GM19193 (cell line): ENCODE data around the gene CCDC33.

Experiments used
- POLR2A ChIP-seq: IDR thresholded peaks from 4 replicates; pipeline ENCODE4 v1.6.1; 2011; ENCODE audit not compliant: insufficient read depth, insufficient read length; ENCODE audit errors: extremely low read depth

Gene CCDC33

DNA sequence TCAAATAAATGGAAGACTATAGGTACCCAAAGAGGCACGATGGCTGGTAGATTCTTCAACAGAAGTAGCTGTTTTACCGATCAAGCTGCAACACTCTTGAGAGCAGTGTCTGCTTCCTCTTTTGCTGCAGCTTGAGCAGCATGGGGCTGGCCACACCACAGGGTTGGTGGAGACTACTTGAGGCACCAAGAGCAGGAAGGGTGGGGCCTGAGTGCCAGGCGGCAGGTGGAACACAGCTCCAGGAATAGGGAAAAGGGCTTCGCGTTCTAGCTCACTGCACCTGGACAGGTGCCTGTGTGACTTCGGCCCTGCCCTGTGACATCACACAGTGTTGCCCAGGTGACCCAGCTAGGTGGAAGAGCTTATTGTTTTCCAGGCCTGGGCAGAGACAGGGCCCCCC, at the start of gene CCDC33:
Gene CCDC33 (plus strand): TSS at position 365 of the 400 bp plus-strand sequence. CDS start 394 bp downstream, outside the sequence.
- no peak for TF ChIP-seq POLR2A

DNA sequence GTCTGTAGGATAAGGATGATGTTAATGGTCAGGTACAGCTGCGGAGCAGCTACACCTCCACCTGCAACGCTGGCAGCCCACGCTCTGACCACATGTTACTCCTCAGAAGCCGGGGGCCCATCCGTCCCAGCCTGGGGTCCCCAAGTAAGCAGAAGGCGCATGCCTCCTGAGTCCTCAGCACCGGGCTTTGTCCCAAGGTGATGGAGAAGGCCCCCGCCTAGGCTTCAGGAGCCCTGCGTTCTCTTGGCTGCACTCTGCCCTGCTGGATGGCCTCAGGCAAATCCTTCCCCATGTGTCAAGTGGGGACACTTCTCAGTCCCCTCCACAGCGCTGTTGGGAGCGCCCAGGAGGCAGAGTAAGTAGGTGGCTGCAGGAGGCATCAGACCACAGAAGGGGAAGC, 47.9 kb upstream of the CCDC33 start:
- no peak for TF ChIP-seq POLR2A

DNA sequence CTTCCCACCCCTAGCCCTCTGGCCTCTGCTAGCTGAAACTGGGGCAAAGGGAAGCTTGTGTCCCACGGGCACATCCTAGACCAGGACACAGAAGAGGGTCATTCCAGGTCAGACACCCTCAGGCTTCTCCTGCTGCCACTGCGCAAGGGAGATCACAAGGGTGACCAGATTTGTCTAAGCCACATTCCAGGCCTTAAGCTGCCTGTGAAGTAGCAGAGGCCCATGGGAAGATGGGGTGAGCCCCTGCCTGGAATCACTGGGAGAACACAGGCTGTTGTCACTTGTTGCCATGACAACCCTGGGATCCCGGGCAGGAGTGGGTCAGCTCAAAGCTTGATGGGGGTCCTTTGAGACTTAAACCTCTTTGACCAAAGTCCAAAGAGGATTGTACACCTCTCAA, 44.3 kb upstream of the CCDC33 start:
- no peak for TF ChIP-seq POLR2A

DNA sequence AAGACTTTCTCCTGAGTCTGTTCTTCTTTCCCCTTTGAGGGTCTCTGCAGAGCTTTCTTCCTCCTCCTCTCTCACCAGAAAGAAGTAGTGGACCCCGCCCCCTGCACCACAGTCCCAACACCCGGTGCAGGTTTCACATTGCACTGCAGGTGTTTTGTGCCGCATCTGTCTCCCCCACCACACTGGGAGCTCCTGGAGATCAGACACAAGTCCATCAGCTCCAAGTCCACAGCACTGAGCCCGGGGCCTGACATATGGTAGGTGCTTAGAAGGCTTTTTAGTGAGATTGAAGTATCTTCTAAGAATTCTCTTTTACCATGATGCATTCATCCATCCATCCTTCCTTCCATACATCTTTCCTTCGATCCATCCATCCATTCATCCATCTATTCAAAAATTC, 43.4 kb upstream of the CCDC33 start:
- no peak for TF ChIP-seq POLR2A

DNA sequence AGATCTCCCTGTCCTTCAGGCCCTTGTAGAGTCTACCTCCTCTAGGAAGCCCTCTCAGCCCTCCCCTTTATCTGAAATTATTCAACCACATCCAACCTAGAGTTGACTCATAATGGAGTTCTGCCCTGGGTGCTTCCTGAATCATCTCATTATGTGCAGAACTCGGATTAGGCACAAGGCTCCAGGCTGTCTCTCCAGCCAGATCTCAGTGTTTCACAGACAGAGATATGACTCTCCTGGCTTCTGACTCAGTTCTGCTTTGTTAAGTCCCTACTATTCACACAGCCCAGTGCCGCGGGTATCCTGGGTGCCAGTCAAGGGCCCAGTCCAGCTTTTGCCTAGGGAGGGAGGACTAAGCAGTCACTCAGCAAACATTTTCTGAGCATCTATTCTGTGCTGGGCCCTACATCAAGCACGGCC, 42.8 kb upstream of the CCDC33 start:
- TF ChIP-seq POLR2A: no peak

DNA sequence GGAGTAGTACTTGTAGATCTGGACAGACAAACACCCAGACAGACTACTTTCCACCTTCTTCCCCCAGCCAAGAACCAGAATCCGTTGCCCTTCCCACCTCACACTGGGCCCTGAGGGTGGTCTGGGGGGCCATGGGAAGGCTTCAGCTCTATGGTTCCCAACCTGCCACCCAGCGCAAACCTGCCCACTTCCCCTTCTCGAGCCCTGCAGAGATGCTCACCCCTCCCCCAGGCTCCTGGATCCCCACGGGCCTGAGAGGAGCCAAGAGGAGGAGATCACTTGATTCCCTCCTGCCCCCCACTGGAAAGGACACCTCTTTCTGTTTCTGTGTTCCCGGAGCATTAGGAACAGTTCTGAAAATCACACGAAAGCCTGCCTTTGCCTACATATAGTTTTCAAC, 42.2 kb upstream of the CCDC33 start:
- no peak for TF ChIP-seq POLR2A

DNA sequence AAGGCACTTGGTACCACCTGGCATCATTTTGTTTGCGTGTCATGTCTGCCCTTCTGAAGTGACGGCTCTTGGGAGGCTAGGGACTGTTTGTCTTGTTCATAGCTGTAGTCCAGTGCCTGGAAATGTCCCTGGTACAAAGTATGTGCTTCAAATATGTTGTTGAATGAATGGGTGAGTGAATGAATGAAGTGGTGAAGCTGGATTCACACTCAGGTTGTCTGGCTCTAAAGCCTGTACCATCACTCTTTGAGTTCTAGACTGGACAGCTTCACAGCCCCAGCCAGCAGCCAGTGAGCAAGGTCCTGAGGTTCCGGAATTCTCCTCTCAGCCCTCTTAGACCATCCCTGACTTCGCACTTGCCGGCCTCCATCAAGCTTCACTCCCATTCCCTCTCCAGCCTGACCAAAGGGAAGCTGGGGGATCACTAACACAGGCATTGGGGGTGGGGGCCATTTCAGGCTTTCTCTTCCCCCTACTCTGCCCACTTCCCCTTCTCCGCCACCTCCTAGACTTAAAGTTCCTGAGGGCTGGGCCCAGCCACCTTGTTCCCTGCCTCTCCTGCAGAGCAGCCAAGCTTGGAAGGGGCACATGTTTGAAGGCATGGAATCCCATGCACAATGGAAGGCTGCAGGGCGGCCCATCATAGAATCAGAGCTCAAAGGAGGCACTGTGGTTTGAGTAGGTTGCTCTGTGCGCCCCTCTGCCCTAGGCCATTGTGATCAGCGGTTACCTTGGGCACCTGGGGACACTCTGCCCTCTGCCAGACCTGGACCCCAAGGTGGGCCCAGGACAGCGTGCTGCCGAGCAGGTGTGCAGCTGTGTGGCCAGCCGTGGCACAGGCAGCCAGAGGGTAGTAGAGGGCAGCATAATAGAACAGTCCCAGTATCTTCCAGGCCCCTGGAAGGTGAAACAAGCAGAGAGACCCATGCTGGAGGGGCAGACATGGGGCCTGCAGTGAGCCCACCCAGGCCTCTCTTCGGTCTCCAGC, 41.3 kb upstream of the CCDC33 start:
- no peak for TF ChIP-seq POLR2A

DNA sequence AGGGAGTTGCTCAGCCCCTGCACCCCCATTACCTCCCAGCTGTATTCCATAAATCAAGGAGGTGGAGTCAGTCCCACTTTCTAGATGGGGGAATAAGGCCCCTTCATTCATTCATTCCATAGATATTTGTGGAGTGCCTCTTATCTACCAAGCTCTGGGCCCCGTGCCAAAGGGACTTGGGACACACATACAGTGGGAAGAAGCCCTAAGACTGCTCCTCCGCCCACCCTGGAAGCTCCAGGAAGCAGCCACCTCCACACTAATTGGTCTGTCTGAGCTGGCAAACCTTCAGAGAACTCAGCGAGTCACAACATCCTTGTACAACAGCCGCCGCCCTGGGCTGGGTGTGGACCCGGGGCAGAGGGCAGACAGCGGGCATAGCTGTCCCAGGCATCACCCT, 40.0 kb upstream of the CCDC33 start:
- no peak for TF ChIP-seq POLR2A

DNA sequence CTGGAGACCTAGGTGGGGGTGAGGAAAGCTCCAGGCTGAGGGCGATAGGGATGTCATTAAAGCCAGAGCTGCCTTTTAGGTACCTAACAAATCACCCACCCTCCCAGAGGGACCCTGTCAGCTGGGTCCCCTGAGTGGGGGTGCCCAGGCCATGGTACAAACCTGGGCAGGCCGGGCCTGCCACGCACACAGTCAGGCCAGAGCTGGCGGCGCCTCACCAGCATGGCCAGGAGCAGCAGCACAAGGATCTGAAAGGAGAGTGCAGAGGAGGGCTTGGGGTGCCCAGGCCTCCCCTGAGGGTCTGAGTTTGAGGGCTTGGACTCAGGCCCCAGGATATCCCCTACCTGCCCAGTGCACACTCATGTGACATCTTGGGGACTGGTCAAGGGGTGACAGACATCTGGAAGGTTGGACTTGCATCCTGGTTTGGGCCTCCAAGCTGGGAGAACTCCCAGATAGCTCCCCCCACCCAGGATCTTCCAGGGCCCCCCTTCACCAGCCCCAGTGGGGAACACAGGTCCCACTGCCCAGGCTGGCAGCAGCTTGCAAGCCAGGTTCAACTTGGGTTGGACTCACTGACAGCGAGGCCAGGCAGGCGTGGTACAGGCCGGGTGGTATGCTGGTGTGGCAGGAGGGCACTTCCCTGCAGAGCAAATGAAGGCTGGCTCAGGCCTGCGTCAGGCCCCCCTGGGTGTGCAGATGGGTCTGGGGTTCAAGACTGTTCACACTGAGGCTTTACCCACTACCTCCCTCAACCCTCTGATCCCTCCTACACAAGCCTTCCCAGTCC, 38.8 kb upstream of the CCDC33 start:
- TF ChIP-seq POLR2A: no peak

DNA sequence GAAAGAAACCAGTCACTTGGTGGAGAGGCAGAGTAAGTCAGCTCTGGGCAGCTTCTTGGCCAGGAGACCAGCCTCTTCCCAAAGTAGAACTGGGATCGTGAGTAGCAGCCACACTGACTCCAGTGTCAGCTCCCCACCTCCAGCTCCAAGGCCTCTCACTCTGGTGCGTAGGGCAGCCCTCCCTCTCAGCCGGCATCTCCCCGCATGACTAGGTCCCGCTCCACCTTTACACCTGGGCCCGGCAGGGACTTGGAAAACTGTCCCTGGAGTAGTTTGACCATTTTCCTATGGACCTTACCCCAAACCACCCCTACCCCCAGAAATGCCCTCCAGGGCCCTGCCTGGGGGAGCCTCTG, 36.9 kb upstream of the CCDC33 start:
- TF ChIP-seq POLR2A: no peak

DNA sequence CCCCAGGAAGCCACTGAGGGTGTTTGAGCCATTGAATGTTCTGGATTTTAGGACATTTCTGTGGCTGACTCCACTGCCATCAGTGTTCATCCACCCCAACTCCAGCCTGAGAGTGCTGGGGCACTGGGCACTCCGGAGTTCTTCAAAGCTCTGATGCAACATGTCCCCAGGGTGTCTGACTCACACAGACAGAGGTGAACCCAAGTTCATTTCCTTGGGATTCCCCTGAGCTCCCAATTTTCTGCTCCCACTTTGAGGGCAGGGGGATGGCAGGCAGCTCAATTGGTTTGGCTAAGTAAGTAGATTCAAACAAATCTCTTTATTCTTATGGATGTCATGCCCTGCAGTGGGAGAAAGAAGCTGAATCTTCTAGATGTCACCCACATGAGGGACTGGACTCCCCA, 35.7 kb upstream of the CCDC33 start:
- no peak for TF ChIP-seq POLR2A

DNA sequence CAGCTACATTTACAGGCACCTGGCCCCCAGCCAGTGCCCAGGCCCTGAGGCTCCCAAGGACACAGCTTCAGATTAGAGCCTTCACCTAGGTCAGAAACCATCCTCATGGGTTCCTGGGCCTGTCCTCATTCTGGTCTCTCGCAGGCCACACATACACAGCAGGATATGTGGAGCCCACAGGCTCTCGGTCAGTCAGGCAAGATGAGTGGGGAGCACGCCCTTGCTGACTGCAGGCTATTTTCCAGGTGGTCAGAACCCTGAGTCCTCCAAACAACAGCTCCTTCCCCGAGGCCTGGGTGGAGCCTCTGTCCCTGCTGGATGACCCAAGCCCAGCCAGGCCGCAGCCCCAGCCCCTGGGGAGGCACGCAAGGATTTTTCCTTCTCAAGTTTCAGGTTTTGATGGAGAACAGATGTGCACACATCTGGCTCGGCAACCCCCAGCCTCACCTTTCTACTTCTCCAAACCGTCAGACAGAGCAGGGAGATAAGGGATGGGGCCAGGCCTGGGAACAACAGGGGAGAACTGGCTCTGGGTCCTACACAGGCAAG, 35.2 kb upstream of the CCDC33 start:
- no peak for TF ChIP-seq POLR2A

DNA sequence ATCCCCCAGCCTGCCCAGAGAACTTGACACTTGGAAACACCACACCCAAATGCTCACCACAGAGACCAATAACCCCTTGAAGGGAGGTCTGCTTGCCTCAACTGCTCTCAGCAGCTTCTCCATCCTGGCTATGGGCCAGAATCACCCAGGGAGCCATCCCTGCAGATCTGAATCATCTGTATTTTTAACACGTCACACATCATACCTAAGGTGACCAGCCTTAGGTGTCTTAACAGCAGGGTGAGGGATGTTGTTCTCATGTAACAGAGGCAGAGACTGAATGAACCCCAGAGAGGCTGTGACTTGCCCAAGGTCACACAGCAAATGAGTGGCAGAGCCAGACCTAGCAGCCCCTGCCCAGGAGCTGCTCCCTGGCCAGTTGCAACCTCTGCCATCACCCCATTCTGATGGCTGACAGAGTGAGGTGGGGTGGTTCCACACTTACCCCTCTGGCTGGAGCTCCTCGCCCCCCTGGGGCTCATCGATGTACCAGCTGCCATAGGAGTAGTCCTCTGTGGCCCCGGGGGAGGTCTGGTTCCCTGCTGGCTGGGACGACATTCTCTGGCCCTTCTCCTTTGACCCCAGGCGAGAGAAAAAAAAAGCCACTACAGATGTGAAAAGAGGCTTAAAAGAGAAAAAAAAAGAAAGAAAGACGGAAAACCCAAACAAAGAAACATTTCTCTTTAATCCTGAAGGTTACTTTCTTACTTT, 34.3 kb upstream of the CCDC33 start:
- no peak for TF ChIP-seq POLR2A

DNA sequence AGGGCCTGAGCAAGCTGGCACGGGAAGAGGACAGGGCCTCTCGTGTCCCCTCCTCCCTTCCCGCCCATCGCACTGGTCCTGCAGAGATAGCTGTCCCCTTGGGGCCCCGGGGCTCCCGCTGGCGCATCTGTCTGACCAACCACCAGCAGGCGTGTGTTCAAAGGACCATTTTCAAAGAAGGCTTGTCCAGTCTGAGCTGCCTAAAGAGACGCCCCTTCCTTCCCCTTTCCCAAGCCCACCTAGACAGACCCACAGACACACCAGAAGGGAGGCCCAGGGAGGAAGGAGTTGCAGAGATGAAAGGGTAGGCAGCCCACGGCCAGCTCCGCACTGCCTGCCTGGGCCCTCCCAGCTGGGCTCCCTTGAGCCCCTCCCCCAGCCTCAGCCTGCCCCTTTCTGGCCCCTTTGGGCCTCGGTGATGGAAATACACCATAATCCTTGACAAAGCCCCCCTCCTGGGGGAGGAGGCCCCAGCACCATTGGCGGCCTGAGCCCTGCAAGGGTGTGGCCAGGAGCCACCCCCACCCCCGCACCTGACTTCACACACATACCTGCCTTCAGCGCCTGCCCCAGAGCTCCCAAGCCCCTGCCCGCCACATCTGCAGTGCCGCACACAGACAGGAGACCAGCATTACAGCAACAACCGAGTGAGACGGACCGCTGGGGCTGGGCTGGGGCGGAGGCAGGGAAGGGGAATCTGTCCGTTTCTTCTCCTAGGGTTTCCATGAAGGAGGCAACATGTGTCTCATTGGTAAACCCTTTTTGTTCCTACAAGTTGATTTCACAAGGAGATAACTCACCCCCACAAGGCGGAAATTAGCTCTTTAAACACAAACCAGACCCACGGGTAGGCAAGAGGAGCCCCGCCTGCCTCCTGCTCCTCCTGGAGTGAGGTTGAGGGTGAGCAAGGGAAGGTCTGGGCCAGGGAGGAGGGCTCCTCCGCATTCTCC, 33.4 kb upstream of the CCDC33 start, which contains the start of gene STRA6:
Gene STRA6 (minus strand): TSS at position 336 of the 950 bp plus-strand sequence. CDS start 520 bp downstream, outside the sequence.
- TF ChIP-seq POLR2A: no peak

DNA sequence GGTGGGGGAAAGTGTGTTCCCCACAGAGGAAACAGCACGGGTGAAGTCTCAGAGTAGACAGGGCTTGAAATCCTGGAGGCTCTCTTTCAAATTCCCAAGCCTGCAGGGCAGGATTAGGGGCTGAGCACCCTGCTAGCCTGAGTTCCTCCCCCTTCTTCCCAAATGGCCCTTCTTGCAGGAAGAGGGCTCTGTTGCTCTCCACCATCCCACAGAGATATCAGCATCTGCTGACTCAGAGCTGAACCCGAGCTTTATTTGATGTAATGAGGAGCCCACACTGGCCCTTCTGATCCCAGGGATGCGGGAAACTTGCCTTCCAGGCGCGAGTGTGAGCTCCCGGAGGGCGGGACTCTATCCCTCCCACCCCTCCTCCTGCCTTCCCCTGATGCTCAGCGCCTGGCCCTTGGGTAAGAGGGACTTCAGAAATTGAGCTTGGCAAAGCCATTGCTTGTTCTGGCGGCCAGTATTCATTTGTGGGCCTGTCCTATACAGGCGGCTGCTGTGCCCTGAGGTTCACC, 32.2 kb upstream of the CCDC33 start:
- TF ChIP-seq POLR2A: no peak
